Measurements from ENCODE around the gene ADPRS. TPM values are rescaled to one million over a fixed set of nuclear protein-coding genes. Genes with fewer than 3 reads are reported as not detected.

The ADPRS gene
- total RNA-seq, 2 donors from 2014 or later, result 34.0 to 34.1 TPM

DNA sequence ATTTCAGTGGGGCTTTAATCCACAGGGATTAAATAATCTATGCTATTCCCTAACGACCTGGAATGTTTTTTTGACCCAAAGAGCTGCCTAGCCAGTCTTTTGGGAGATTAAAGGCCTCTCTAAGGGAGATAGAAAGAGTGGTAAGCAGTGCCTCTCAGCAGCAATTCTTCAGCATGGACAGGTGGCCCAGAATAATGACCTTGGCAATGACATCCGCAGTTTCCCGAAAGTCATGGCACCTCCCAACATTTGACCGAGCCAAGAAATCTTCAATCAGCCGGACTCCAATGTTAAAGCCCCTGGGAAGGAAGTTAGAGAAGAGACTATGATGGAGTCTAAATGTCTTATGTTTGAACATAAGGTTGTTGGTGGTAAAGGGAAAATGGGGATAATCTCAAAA lies 50.8 kb downstream of the ADPRS start:
- Histone ChIP-seq H3K4me3 (no peak overlapping the region), H3K27ac (peak overlapping the region; percentile 1 to 76), H3K27me3 (replicated peaks; ENCODE audit: insufficient read depth) (no peaks in the 10 kb centered on the region), H3K9me3 (no peaks in the 10 kb centered on the region), H3K36me3 (peaks cover 24% of the 10 kb centered on the region), H3K4me1 (ENCODE audit: control insufficient read depth in 1 of 2, low read depth in 2 of 2) (peaks cover 40 to 51% of the 10 kb centered on the region in 2 donors)
- DNase-seq (ENCODE audit: low spot score) (no peak), ATAC-seq (ENCODE audit: insufficient number of reproducible peaks, low FRiP score, low read depth) (no peak)
- TF ChIP-seq, protein P1, sequence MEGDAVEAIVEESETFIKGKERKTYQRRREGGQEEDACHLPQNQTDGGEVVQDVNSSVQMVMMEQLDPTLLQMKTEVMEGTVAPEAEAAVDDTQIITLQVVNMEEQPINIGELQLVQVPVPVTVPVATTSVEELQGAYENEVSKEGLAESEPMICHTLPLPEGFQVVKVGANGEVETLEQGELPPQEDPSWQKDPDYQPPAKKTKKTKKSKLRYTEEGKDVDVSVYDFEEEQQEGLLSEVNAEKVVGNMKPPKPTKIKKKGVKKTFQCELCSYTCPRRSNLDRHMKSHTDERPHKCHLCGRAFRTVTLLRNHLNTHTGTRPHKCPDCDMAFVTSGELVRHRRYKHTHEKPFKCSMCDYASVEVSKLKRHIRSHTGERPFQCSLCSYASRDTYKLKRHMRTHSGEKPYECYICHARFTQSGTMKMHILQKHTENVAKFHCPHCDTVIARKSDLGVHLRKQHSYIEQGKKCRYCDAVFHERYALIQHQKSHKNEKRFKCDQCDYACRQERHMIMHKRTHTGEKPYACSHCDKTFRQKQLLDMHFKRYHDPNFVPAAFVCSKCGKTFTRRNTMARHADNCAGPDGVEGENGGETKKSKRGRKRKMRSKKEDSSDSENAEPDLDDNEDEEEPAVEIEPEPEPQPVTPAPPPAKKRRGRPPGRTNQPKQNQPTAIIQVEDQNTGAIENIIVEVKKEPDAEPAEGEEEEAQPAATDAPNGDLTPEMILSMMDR (IDR thresholded peaks at IDR 0.05), result no peak

DNA sequence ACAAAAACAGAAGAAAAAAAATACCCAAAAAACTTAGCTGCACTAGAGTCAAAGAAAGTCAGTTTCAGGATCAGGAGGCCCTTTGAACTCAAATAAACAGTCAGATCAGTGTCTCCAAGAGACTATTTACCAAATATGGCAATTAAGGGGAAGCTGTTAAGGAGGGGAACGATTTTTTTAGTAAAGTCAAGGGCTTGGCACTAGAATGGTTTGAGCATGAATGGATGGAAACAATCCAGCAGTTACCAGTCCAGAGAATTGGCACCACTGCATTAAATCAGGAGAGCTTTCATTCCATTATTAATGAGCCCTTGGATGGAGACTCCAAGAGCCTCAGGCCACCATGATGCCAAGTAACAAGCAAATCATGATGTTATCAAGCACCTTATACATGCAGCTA lies 53.4 kb downstream of the ADPRS start:
- Histone ChIP-seq H3K27me3 (replicated peaks; ENCODE audit: insufficient read depth) (no peaks in the 10 kb centered on the region), H3K4me1 (ENCODE audit: control insufficient read depth in 1 of 2, low read depth in 2 of 2) (peaks cover 18 to 27% of the 10 kb centered on the region in 2 donors), H3K36me3 (peaks cover 24% of the 10 kb centered on the region), H3K27ac (peak overlapping the region; percentile 4 to 76), H3K4me3 (no peak overlapping the region), H3K9me3 (no peaks in the 10 kb centered on the region)
- TF ChIP-seq, protein P1 (IDR thresholded peaks at IDR 0.05), result no peak
- DNase-seq (ENCODE audit: low spot score) (no peak), ATAC-seq (ENCODE audit: insufficient number of reproducible peaks, low FRiP score, low read depth) (no peak)

DNA sequence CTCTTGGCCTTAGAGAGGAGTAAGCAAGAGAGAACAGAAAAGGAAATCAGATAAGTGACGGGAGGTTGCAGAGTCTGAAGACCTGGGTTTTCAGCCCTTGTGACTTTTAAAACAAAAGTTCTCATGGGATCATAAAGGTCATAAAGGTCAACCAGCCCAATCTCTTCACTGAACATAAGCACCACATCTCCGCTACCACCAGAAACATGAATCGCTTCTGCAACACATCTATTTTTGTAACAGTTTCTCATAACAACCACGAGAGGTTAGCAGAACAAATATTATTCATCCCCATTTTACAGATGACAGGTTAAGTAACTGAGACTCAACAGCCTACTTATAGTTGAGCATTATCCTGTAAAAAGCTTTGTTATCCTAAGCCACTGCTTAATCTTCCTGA lies 54.7 kb downstream of the ADPRS start:
- peak overlapping the region in 1 of 2 donors; percentile 3 for H3K27ac ChIP-seq
- peaks cover 20 to 33% of the 10 kb centered on the region in 2 donors for H3K4me1 ChIP-seq (ENCODE audit: control insufficient read depth in 1 of 2, low read depth in 2 of 2)
- no peak overlapping the region for H3K4me3 ChIP-seq
- H3K9me3 ChIP-seq, result no peaks in the 10 kb centered on the region
- ATAC-seq (ENCODE audit: insufficient number of reproducible peaks, low FRiP score, low read depth) (no peak), DNase-seq (ENCODE audit: low spot score) (no peak)
- H3K27me3 ChIP-seq (replicated peaks; ENCODE audit: insufficient read depth), result no peaks in the 10 kb centered on the region
- H3K36me3 ChIP-seq, result peaks cover 11% of the 10 kb centered on the region
- TF ChIP-seq, protein P1 (IDR thresholded peaks at IDR 0.05), result no peak

Other genes starting within 250 kb of the ADPRS start
- 10 to 100 TPM; 23.6 to 25.3 TPM for gene AGO1, start 205.7 kb upstream of the ADPRS start, total RNA-seq
- 10 to 100 TPM; 47.5 to 49.9 TPM for gene AGO3, start 157.8 kb upstream of the ADPRS start, total RNA-seq
- not detected for gene TEKT2, start 4.8 kb upstream of the ADPRS start, total RNA-seq
- gene COL8A2, start 36.3 kb downstream of the ADPRS start, total RNA-seq, result 100 to 1,000 TPM in 1 of 2 donors, 10 to 100 TPM in 1; 41.6 to 126 TPM
- 10 to 100 TPM; 78.5 to 92.3 TPM for gene TRAPPC3, start 60.6 kb downstream of the ADPRS start, total RNA-seq
- gene MAP7D1, start 67.3 kb downstream of the ADPRS start, total RNA-seq, result 100 to 1,000 TPM; 170 to 186 TPM
- gene THRAP3, start 135.6 kb downstream of the ADPRS start, total RNA-seq, result 100 to 1,000 TPM in 1 of 2 donors, 10 to 100 TPM in 1; 49.3 to 111 TPM
- 1 to 10 TPM; 3.9 to 5.6 TPM for gene SH3D21, start 217.5 kb downstream of the ADPRS start, total RNA-seq
- 100 to 1,000 TPM; 107 to 189 TPM for gene EVA1B, start 234.8 kb downstream of the ADPRS start, total RNA-seq